Right cardiac atrium (tissue), 5 donors: ENCODE measurements around the gene KDM5B. TPM values are rescaled to one million over a fixed set of nuclear protein-coding genes. Genes with fewer than 3 reads are reported as not detected.
A peak's percentile ranks its signal among the peaks of the same experiment; 100 is the strongest.

Experiments used
- ATAC-seq, 2 donors: fragments of 200-7000 bp; cut with Tn5 transposase; one replicate each; pipeline versions ENCODE4 v1.8.0 to v1.9.1; 2020; ENCODE audit warnings: moderate library complexity in 2 of 2, mild to moderate bottlenecking in 1 of 2
- DNase-seq, 3 donors: peaks; one replicate each; pipeline ENCODE4 v3.0.0-alpha.2; 2020
- H3K27ac ChIP-seq: one replicate; pipeline ENCODE4 v1.5.1; 2013; ENCODE audit warnings: mild to moderate bottlenecking, low read length, control low read depth, moderate library complexity
- H3K27me3 ChIP-seq: one replicate; pipeline ENCODE4 v1.6.1; 2013; ENCODE audit not compliant: control insufficient read depth, insufficient read depth
- H3K4me1 ChIP-seq: one replicate; pipeline ENCODE4 v1.6.1; 2013; ENCODE audit warnings: low read length; ENCODE audit not compliant: control insufficient read depth, insufficient read depth
- H3K4me3 ChIP-seq: one replicate; pipeline ENCODE4 v1.5.1; 2013; ENCODE audit warnings: low read length, control low read depth
- H3K9me3 ChIP-seq: one replicate; pipeline ENCODE4 v1.6.1; 2013; ENCODE audit warnings: low read length; ENCODE audit not compliant: control insufficient read depth
- WGBS: extraction: QIAGEN DNeasy Blood & Tissue Kit; methylation state at CpG from one replicate; pipeline ENCODE4 v1.1.7; 2013; 5-methylcytosine and 5-hydroxymethylcytosine counted together
- intact Hi-C, 4 donors: fragments of 100-400 bp; cut with DNase I; formaldehyde crosslinking; loops; one replicate each; pipeline versions ENCODE4 v1.11.0 to v1.14.0; 2022 to 2023
- polyA plus RNA-seq: library from polyadenylated mRNA; stranded (reverse); fragments of 200-250 nt; gene quantifications from one replicate; pipeline ENCODE4 v1.2.3, GENCODE V29; 2013
- total RNA-seq, 4 donors: library from RNA; stranded (reverse); fragmentation: NEBNext Ultra II Directional; extraction: Animal tissue kit (Norgen Biotek cat#: 25700); gene quantifications; one replicate each; pipeline ENCODE4 v1.2.1, GENCODE V29; 2021
- donor health status: healthy with polysubstance abuse.
- donor health status: DM: no; HTN: yes; CAD: no.
- donor health status: DM: no; HTN: no; CAD: no.
- donor health status: DM: no; HTN: yes; CAD: no; lungs with severe emphysema.
- donor health status: DM: yes; HTN: yes; CAD: no.

Gene KDM5B
- total and polyA plus RNA-seq, 5 donors, result 7.4 to 22.0 (median 18.9) TPM

DNA sequence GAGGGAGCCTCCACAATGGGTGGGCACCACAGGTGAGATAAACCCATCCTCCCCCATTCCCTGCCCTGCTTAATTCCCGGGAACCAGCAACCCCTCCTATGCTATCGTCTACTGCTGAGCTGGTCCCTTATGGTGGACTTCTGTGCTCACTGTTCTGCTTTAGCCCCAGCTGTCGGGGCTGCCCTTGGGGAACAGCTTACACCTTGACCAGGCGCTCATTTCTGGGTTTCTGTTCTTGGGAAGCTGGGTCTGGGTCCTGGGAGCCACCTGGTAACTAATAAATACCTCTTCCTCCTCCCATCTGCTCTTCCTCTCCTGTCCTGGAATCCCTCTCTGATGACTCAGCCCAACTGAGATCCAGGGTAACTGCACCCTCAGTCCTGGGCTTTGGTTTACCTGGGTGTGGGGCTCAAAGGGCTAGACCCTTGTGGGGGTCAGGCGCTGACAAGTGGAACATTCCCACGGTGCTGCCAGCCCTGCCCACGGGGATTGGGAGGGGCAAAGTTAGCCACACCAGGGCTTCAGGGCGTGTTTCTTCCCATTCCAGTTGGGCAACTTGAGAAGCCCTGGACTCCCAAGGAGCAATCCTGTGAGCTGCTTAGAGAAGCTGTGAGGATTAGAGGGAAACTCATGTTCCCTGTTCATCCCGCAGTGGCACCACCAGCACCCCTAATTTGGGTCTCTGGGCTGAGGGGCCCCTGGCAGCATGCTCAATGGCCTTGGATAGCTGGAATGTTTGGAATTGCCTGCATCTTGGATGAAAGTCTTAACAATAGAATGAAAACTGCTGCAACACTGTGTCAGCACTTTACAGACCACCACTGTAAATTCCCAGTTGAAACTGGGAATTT lies 4.2 kb upstream of the KDM5B start:
- ATAC-seq (no peak), DNase-seq (no peak)
- no peak overlapping the region for H3K4me3 ChIP-seq
- no peaks in the 10 kb centered on the region for H3K27me3 ChIP-seq
- H3K9me3 ChIP-seq, result no peaks in the 10 kb centered on the region
- peaks cover 2% of the 10 kb centered on the region for H3K4me1 ChIP-seq
- WGBS, result 76% methylated on average over 9 of the region's 9 CpGs
- H3K27ac ChIP-seq, result no peak overlapping the region
- intact Hi-C loops, result loop anchor here in 2 of 4 donors (5.0 kb wide), 1 partner anchor 75 kb away; the partner anchor contains the start of gene RABIF (in 2 of the 2)

DNA sequence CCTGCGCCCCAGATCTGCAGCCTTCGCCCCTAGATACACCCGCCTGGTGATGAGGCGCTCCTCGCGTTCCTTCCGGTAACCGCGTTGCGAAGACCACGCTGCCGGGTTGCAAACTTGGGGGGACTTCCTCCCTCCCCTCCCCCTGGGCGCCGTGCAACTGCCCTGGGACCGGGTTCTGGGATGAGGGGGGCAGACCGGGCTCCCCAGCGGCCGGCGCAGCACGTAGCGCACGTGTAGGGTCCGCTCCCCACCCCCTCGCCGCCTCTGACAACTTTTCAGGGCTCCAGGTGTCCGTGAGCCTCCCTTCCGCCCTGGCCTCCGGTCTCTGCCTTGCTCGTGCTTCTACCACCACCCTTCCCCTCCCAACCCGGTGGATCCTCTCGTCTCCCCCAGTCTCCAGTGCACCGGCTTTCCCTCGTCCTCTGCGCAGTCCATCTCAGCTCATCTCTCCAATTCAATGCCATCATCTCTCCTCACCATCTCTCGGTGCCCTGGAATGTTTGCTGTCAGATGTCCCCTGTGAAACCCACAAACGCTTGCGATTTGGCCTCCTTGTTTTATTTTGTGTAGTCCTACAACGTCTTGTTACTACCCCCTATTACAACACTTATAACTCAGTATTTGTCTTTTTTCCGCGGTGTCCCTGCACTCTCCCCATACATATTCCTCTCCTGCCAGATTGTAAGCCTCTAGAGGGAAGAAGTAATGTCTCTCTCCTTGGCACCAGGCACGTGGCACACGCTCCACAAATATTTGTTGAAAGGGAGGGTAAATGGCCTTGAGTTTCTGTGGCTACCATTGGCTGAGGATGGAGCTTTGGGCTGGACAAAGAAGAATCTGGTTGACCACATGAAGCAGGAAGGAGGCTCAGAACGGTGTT lies 3.3 kb upstream of the KDM5B start:
- DNase-seq, result peak in 1 of 3 donors; percentile 66
- no peaks in the 10 kb centered on the region for H3K27me3 ChIP-seq
- intact Hi-C loops, result loop anchor here in 2 of 4 donors (5.0 kb wide), 1 partner anchor 76 kb away; the partner anchor contains the start of gene RABIF (in 2 of the 2)
- no peak overlapping the region for H3K27ac ChIP-seq
- 6% methylated on average over 43 of the region's 43 CpGs for WGBS
- no peaks in the 10 kb centered on the region for H3K9me3 ChIP-seq
- peak; percentile 1 to 7 for ATAC-seq
- H3K4me1 ChIP-seq, result peaks cover 2% of the 10 kb centered on the region
- peak overlapping the region; percentile 67 for H3K4me3 ChIP-seq

DNA sequence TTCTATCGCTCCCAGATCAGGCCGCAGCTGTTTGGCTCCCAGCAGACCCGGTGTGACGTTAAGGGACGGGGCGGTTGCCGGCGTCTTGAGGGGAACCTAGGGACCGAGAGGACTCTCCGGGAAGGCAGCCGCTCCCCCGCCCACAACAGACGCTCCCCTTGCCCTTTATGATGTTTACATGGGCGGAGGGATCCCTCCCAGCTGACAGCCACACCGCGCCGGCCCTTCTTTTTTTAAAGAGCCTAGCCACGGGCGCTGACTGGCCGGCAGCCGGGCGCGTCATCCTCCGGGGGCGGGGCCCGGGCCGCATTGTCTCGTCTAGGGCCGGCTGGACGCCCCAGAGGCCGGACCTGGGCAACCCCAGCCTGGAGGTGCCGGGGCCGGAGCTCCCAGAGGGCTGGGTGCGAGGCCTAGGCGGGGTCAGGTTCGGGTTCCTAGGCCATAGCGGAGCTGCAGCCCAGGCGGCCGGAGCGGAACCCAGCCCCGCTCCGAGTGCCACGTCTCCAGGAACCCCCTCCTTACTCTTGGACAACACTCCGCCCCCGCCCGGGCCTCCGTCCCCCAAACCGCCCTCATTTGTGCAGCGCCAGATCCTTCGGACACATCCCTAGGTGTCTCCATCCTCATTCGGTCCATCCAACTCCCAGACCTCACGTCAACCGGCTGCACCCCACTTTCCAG lies 2.5 kb upstream of the KDM5B start, which contains the start of gene PCAT6:
TSS of gene PCAT6 (plus strand) at position 340 of the 681 bp plus-strand sequence.
- H3K4me1 ChIP-seq, result peaks cover 2% of the 10 kb centered on the region
- no peaks in the 10 kb centered on the region for H3K27me3 ChIP-seq
- H3K27ac ChIP-seq, result peak within 1 kb of the TSS; percentile 85
- ATAC-seq, result peak; percentile 95 to 96
- intact Hi-C loops, result loop anchor here in 2 of 4 donors (5.0 kb wide), 1 partner anchor 77 kb away; the partner anchor contains the start of gene RABIF (in 2 of the 2)
- H3K4me3 ChIP-seq, result peak within 1 kb of the TSS; percentile 67
- H3K9me3 ChIP-seq, result no peaks in the 10 kb centered on the region
- under 1% methylated on average over 53 of the region's 53 CpGs for WGBS
- peak; percentile 95 to 98 (median 97) for DNase-seq

GRCh38 chr1:202810193-202810614 lies 2.0 kb upstream of the KDM5B start:
- 6% methylated on average over 13 of the region's 13 CpGs for WGBS
- Histone ChIP-seq H3K4me1 (peaks cover 2% of the 10 kb centered on the region), H3K27me3 (no peaks in the 10 kb centered on the region), H3K9me3 (no peaks in the 10 kb centered on the region), H3K27ac (peak overlapping the region; percentile 85), H3K4me3 (peak overlapping the region; percentile 67)
- no peak for ATAC-seq
- intact Hi-C loops, result loop anchor here in 2 of 4 donors (5.0 kb wide), 1 partner anchor 77 kb away; the partner anchor contains the start of gene RABIF (in 2 of the 2)
- DNase-seq, result no peak

- Histone ChIP-seq H3K27ac (no peak overlapping the region), H3K4me3 (peak overlapping the region; percentile 67)
Observed at GRCh38 chr1:202809597-202810159, 1.5 kb upstream of the KDM5B start.

DNA sequence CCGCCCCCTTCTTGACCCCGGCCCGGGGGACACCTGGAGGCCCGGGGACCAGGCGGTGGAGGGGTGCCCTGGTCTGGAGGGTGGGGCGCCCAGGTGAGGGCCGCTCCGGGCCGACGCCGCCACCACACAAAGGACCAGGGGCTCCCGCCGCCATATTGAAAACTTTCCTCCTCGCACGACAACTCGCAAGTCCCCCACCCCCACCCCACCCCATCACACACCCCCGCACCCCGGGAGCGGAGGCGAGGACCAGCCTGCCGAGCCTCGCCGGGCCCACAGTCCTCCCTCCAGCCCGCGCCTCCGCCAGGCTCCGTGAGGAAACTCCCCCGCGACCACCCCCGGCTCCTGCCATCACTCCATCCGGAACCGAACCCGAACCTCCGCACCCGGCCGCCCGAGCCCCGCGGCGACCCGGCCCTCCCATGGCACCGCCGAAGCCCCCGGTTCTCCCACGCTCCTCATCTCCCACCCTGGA lies 733 bp downstream of the KDM5B start:
- intact Hi-C loops, result no loop called here
- peak; percentile 2 to 17 for ATAC-seq
- WGBS, result 1% methylated on average over 45 of the region's 45 CpGs

More at GRCh38 chr1:202809597-202810159, 1.5 kb upstream of the KDM5B start:
- DNase-seq (no peak), ATAC-seq (no peak)
- Histone ChIP-seq H3K27me3 (no peaks in the 10 kb centered on the region), H3K4me1 (peaks cover 2% of the 10 kb centered on the region), H3K9me3 (no peaks in the 10 kb centered on the region)
- intact Hi-C loops, result loop anchor here in 2 of 4 donors (5.0 kb wide), 1 partner anchor 78 kb away; the partner anchor contains the start of gene RABIF (in 2 of the 2)
- WGBS, result 68% methylated on average over 15 of the region's 15 CpGs

GRCh38 chr1:202806845-202807450 lies 1.3 kb downstream of the KDM5B start:
- Histone ChIP-seq H3K4me3 (peak overlapping the region; percentile 63), H3K4me1 (peaks cover 2% of the 10 kb centered on the region), H3K27me3 (no peaks in the 10 kb centered on the region), H3K9me3 (no peaks in the 10 kb centered on the region), H3K27ac (no peak overlapping the region)
- DNase-seq (peak; percentile 26 to 69 (median 62)), ATAC-seq (peak in 1 of 2 donors; percentile 3)
- WGBS, result under 1% methylated on average over 51 of the region's 51 CpGs
- intact Hi-C loops, result no loop called here

More for the DNA sequence above, 733 bp downstream of the KDM5B start:
- H3K27me3 ChIP-seq, result no peaks in the 10 kb centered on the region
- no peaks in the 10 kb centered on the region for H3K9me3 ChIP-seq
- peaks cover 2% of the 10 kb centered on the region for H3K4me1 ChIP-seq
- H3K27ac ChIP-seq, result peak overlapping the region; percentile 67
- peak overlapping the region; percentile 63 for H3K4me3 ChIP-seq
- DNase-seq, result peak; percentile 16 to 65 (median 61)

DNA sequence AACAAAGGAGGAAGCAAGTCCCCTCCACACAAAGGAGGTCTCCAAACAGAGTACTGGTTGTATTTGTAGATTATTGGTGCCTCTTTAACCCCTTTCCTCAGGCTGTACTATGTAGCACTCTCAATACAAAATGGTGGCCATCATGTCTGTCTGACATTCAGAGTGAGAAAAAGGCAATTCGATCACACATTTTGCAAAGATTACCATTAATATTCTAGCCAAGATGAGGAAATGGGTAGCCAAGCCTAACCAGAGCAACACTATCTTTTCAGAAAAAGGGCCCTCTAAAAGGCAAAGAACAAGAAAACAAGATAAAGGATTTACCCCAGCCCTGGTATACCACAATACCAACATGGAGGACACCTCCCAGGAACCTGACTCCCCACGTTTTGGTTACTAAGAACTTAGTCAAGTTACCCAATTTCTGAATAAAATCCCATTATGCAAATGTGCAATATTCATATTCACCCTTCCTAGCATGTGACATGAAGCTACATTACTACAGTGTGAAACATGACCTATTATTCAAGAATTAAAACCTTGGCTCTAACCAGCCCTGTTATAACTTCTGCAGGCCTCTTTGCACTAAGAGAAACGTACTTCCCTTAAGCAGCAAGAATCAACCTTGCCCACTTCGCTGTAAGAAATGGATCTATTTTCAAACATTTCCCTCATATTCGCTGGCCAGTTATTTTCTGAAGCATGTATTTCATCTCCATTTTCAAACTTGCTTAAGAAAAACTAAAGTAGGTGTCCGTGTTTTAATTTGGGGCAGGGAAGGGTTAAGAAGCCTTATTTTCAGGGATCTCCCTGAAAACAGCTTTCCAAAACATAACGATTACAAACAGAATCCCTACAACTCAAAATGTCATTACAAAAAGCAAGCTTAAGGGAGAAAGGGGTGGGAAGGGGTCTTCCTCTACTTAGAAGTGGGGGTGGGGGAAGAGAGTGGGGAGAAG lies 2.1 kb downstream of the KDM5B start:
- H3K27me3 ChIP-seq, result no peaks in the 10 kb centered on the region
- H3K4me1 ChIP-seq, result no peaks in the 10 kb centered on the region
- 23% methylated on average over 7 of the region's 7 CpGs for WGBS
- no peak overlapping the region for H3K27ac ChIP-seq
- DNase-seq, result no peak
- no peaks in the 10 kb centered on the region for H3K9me3 ChIP-seq
- no peak for ATAC-seq
- H3K4me3 ChIP-seq, result peak overlapping the region; percentile 63
- intact Hi-C loops, result no loop called here

GRCh38 chr1:202804126-202804525 lies 4.1 kb downstream of the KDM5B start:
- Histone ChIP-seq H3K4me3 (no peak overlapping the region), H3K4me1 (no peaks in the 10 kb centered on the region), H3K9me3 (no peaks in the 10 kb centered on the region), H3K27me3 (no peaks in the 10 kb centered on the region), H3K27ac (no peak overlapping the region)
- intact Hi-C loops, result no loop called here
- WGBS, result 66% methylated on average over 4 of the region's 4 CpGs
- no peak for ATAC-seq
- no peak for DNase-seq
